ENCODE measurements around the gene TLR9. TPM values are rescaled to one million over a fixed set of nuclear protein-coding genes. Genes with fewer than 3 reads are reported as not detected.

The TLR9 gene
- total RNA-seq, 1 experiment from 2014 or later: 0.14 TPM

GRCh38 chr3:52193065-52193464, 32.4 kb downstream of the TLR9 start:
- intact Hi-C loops (cut with micrococcal nuclease; ENCODE audit: unreplicated experiment): no loop called here
- CTCF ChIA-PET: no interaction called here
- no peak overlapping the region for H3K4me3 Mint-ChIP-seq (ENCODE audit: low read depth, unreplicated experiment)
- no peaks in the 10 kb centered on the region for H3K9me3 Mint-ChIP-seq (ENCODE audit: low read depth, unreplicated experiment)
- H3K4me1 Mint-ChIP-seq (ENCODE audit: low read depth, unreplicated experiment): peaks cover 38% of the 10 kb centered on the region
- H3K36me3 Mint-ChIP-seq (ENCODE audit: insufficient read depth, unreplicated experiment): peaks cover 12% of the 10 kb centered on the region
- DNase-seq: no peak
- no peaks in the 10 kb centered on the region for H3K27me3 Mint-ChIP-seq (ENCODE audit: unreplicated experiment)
- BruUV-seq (replicated peaks): no TSS peak
- H3K27ac Mint-ChIP-seq (ENCODE audit: unreplicated experiment): no peak overlapping the region
- TF ChIP-seq CTCF (IDR thresholded peaks at IDR 0.05; ENCODE audit: unreplicated experiment): no peak

GRCh38 chr3:52191663-52192062, 33.8 kb downstream of the TLR9 start:
- no peak overlapping the region for H3K4me3 Mint-ChIP-seq (ENCODE audit: low read depth, unreplicated experiment)
- intact Hi-C loops (cut with micrococcal nuclease; ENCODE audit: unreplicated experiment): no loop called here
- H3K4me1 Mint-ChIP-seq (ENCODE audit: low read depth, unreplicated experiment): peaks cover 25% of the 10 kb centered on the region
- no peaks in the 10 kb centered on the region for H3K27me3 Mint-ChIP-seq (ENCODE audit: unreplicated experiment)
- TF ChIP-seq CTCF (IDR thresholded peaks at IDR 0.05; ENCODE audit: unreplicated experiment): no peak
- no TSS peak for BruUV-seq (replicated peaks)
- H3K36me3 Mint-ChIP-seq (ENCODE audit: insufficient read depth, unreplicated experiment): peaks cover under 1% of the 10 kb centered on the region
- CTCF ChIA-PET: no interaction called here
- DNase-seq: no peak
- no peak overlapping the region for H3K27ac Mint-ChIP-seq (ENCODE audit: unreplicated experiment)
- no peaks in the 10 kb centered on the region for H3K9me3 Mint-ChIP-seq (ENCODE audit: low read depth, unreplicated experiment)

- BruUV-seq (replicated peaks): no TSS peak
- no peak for TF ChIP-seq CTCF (IDR thresholded peaks at IDR 0.05; ENCODE audit: unreplicated experiment)
- no peak overlapping the region for H3K4me3 Mint-ChIP-seq (ENCODE audit: low read depth, unreplicated experiment)
Observed at GRCh38 chr3:52190294-52191074, 35.0 kb downstream of the TLR9 start.

GRCh38 chr3:52188556-52188955, 36.9 kb downstream of the TLR9 start:
- CTCF ChIA-PET: no interaction called here
- no TSS peak for BruUV-seq (replicated peaks)
- TF ChIP-seq CTCF (IDR thresholded peaks at IDR 0.05; ENCODE audit: unreplicated experiment): no peak
- Mint-ChIP-seq H3K4me1 (ENCODE audit: low read depth, unreplicated experiment) (peaks cover 13% of the 10 kb centered on the region), H3K4me3 (ENCODE audit: low read depth, unreplicated experiment) (no peak overlapping the region), H3K36me3 (ENCODE audit: insufficient read depth, unreplicated experiment) (no peaks in the 10 kb centered on the region), H3K27ac (ENCODE audit: unreplicated experiment) (no peak overlapping the region), H3K27me3 (ENCODE audit: unreplicated experiment) (no peaks in the 10 kb centered on the region), H3K9me3 (ENCODE audit: low read depth, unreplicated experiment) (no peaks in the 10 kb centered on the region)
- no peak for DNase-seq
- intact Hi-C loops (cut with micrococcal nuclease; ENCODE audit: unreplicated experiment): no loop called here

More at GRCh38 chr3:52190294-52191074, 35.0 kb downstream of the TLR9 start:
- no peaks in the 10 kb centered on the region for H3K27me3 Mint-ChIP-seq (ENCODE audit: unreplicated experiment)
- no peaks in the 10 kb centered on the region for H3K36me3 Mint-ChIP-seq (ENCODE audit: insufficient read depth, unreplicated experiment)
- intact Hi-C loops (cut with micrococcal nuclease; ENCODE audit: unreplicated experiment): no loop called here
- no peak overlapping the region for H3K27ac Mint-ChIP-seq (ENCODE audit: unreplicated experiment)
- CTCF ChIA-PET: interaction anchor here (0.9 kb wide), 1 partner anchor 23 kb away, joined by 3 read pairs; no protein-coding TSS in a partner anchor
- peaks cover 13% of the 10 kb centered on the region for H3K4me1 Mint-ChIP-seq (ENCODE audit: low read depth, unreplicated experiment)
- no peaks in the 10 kb centered on the region for H3K9me3 Mint-ChIP-seq (ENCODE audit: low read depth, unreplicated experiment)
- no peak for DNase-seq
